K562 (cell line): Measurements from ENCODE around the gene PRF1. TPM values are rescaled to one million over a fixed set of nuclear protein-coding genes. Genes with fewer than 3 reads are reported as not detected.

Experiments
- ATAC-seq: fragments of 200-7000 bp; cut with Tn5 transposase; 3 replicates; pipeline ENCODE4 v1.9.1; 2020; ENCODE audit warnings: moderate library complexity
- BruUV-seq: library from RNA; stranded (reverse); fragments of 400-500 nt; replicated peaks from 2 replicates; lab custom pipeline; 2021; lab: Mats Ljungman, UMichigan
- CTCF ChIA-PET: fragments of 300-600 bp; formaldehyde crosslinking; extraction: SDS; loops from one replicate; lab custom pipeline; 2021; ENCODE audit warnings: low intra/inter-chr PET ratio; lab: Yijun Ruan, JAX
- POLR2A ChIA-PET: fragments of 300-600, 350-650 bp; sonication (Branson Sonifier 250); formaldehyde crosslinking; extraction: SDS; loops from one replicate; lab custom pipeline; 2021; ENCODE audit warnings: antibody characterized with exemption, inconsistent platforms; lab: Yijun Ruan, JAX
- DNase-seq, 4 experiments: peaks; one replicate each; pipeline versions ENCODE4 v3.0.0 to v3.0.0-alpha.2; 2011 to 2018; ENCODE audit warnings: low spot score in 3 of 4, mixed read lengths in 3 of 4; ENCODE audit errors: extremely low read depth in 1 of 4
- FAIRE-seq: peaks from 2 replicates; lab custom pipeline; 2011; peaks lifted over from hg19 to GRCh38; lab: Jason Lieb, UNC
- H2AFZ ChIP-seq: 2 replicates; pipeline ENCODE4 v1.6.0; 2011; ENCODE audit warnings: low read depth, low read length, control low read depth, inconsistent platforms
- H3K27ac ChIP-seq: fragments of 200-600 bp; 3 replicates; pipeline ENCODE4 v1.8.0; 2011; ENCODE audit warnings: low read depth, mild to moderate bottlenecking, control low read depth, inconsistent platforms, low read length, moderate library complexity, mixed read lengths; ENCODE audit errors: extremely low read depth
- H3K27me3 ChIP-seq, 2 experiments: fragments of 300-600 bp in 1 of 2; 2 replicates in 1 of 2; 3 replicates in 1 of 2; pipeline versions ENCODE4 v1.6.0 to v1.8.0; 2011; ENCODE audit warnings: inconsistent platforms in 2 of 2, low read length in 2 of 2, mild to moderate bottlenecking in 1 of 2, mixed read lengths in 1 of 2, moderate library complexity in 1 of 2; ENCODE audit not compliant: control insufficient read depth in 2 of 2, insufficient read depth in 2 of 2
- H3K36me3 ChIP-seq: fragments of 300-600 bp; 3 replicates; pipeline ENCODE4 v1.8.0; 2011; ENCODE audit warnings: mild to moderate bottlenecking, low read length, inconsistent platforms; ENCODE audit not compliant: control insufficient read depth, insufficient read depth
- H3K4me1 ChIP-seq, 2 experiments: fragments of 200-600 bp in 1 of 2; replicated peaks in 1 of 2; 2 replicates in 1 of 2; 3 replicates in 1 of 2; pipeline versions ENCODE4 v1.5.1 to v1.8.0; 2011; ENCODE audit warnings: inconsistent platforms in 2 of 2, low read length in 2 of 2, mild to moderate bottlenecking in 1 of 2, mixed read lengths in 1 of 2, moderate library complexity in 1 of 2; ENCODE audit not compliant: control insufficient read depth in 2 of 2, insufficient read depth in 2 of 2
- H3K4me2 ChIP-seq: 2 replicates; pipeline ENCODE4 v1.6.1; 2011; ENCODE audit warnings: low read length, control low read depth, inconsistent platforms, mixed read lengths; ENCODE audit not compliant: insufficient read depth
- H3K4me3 ChIP-seq: fragments of 200-600 bp; sonication (generic), shearing (Covaris generic); 2 replicates; pipeline ENCODE4 v1.5.1; 2016; ENCODE audit warnings: control low read depth, inconsistent platforms
- H3K79me2 ChIP-seq: fragments of 200-600 bp; 3 replicates; pipeline ENCODE4 v1.8.0; 2011; ENCODE audit warnings: low read length, inconsistent platforms; ENCODE audit not compliant: control insufficient read depth, insufficient read depth
- H3K9ac ChIP-seq, 2 experiments: 2 replicates each; pipeline versions ENCODE4 v1.6.0 to v1.6.1; 2011; ENCODE audit warnings: low read depth in 2 of 2, low read length in 2 of 2, control low read depth in 1 of 2, inconsistent platforms in 1 of 2, mild to moderate bottlenecking in 1 of 2, mixed read lengths in 1 of 2; ENCODE audit not compliant: insufficient read depth in 1 of 2
- H3K9me1 ChIP-seq: one replicate; pipeline ENCODE4 v1.6.0; 2011; ENCODE audit warnings: inconsistent platforms, mild to moderate bottlenecking, low read length, moderate library complexity; ENCODE audit not compliant: control insufficient read depth, insufficient read depth
- H3K9me3 ChIP-seq: replicated peaks from 2 replicates; pipeline ENCODE4 v1.5.1; 2011; ENCODE audit warnings: low read depth, low read length, inconsistent platforms; ENCODE audit not compliant: control insufficient read depth, insufficient read depth
- H4K20me1 ChIP-seq: replicated peaks from 2 replicates; pipeline ENCODE4 v1.6.1; 2011; ENCODE audit warnings: low read length, inconsistent platforms, mixed read lengths; ENCODE audit not compliant: control insufficient read depth, insufficient read depth
- E2F6 ChIP-seq, 2 experiments: IDR thresholded peaks; 2 replicates each; pipeline ENCODE4 v1.6.1; 2011; ENCODE audit warnings: borderline replicate concordance in 1 of 2, control low read depth in 1 of 2, low read depth in 1 of 2, low read length in 1 of 2, mild to moderate bottlenecking in 1 of 2, mixed read lengths in 1 of 2, moderate library complexity in 1 of 2; ENCODE audit not compliant: insufficient read depth in 1 of 2, insufficient read length in 1 of 2, poor library complexity in 1 of 2, severe bottlenecking in 1 of 2; ENCODE audit errors: extremely low read depth in 1 of 2
- MTF1 ChIP-seq: fragments of 250-450 bp; sonication (Bioruptor Pico); IDR thresholded peaks from 2 replicates; pipeline ENCODE4 v1.9.0; 2021; ENCODE audit warnings: moderate library complexity, mild to moderate bottlenecking, inconsistent platforms, borderline replicate concordance
- MYNN ChIP-seq, 2 experiments: sonication (generic); formaldehyde crosslinking in 1 of 2; IDR thresholded peaks; 2 replicates each; pipeline versions ENCODE4 v1.5.0 to v1.6.1; 2016 to 2020; ENCODE audit warnings: antibody characterized with exemption in 1 of 2, missing genetic modification reagents in 1 of 2
- TRIM24 ChIP-seq, 2 experiments: fragments of 450-650 bp; IDR thresholded peaks; 2 replicates each; pipeline ENCODE4 v1.6.1; 2016
- ZNF318 ChIP-seq, 2 experiments: fragments of 450-650 bp; IDR thresholded peaks; 2 replicates each; pipeline ENCODE4 v1.6.1; 2016; ENCODE audit warnings: mild to moderate bottlenecking in 2 of 2, borderline replicate concordance in 1 of 2, low read depth in 1 of 2, moderate library complexity in 1 of 2
- ZNF717 ChIP-seq: fragments of 250-450 bp; sonication (Bioruptor Pico); IDR thresholded peaks from 2 replicates; pipeline ENCODE4 v1.5.0; 2021
- WGBS: fragments of 100-300 bp; shearing (Covaris generic); methylation state at CpG from one replicate; pipeline ENCODE4 v1.1.6; 2016; ENCODE audit warnings: low coverage, mixed read lengths; ENCODE audit not compliant: insufficient coverage; ENCODE audit errors: missing lambda C conversion rate; 5-methylcytosine and 5-hydroxymethylcytosine counted together
- in situ Hi-C: fragments of 300-500 bp; cut with MboI; formaldehyde crosslinking; loops from 4 replicates; pipeline ENCODE4 v1.15.0; 2018; ENCODE audit warnings: inconsistent platforms, mixed read lengths
- intact Hi-C: fragments of 100-400 bp; cut with micrococcal nuclease; formaldehyde crosslinking; loops from 2 replicates; pipeline ENCODE4 v1.14.2; 2022
- polyA plus RNA-seq, 8 experiments: library from polyadenylated mRNA; depleted of rRNA in 4 of 8; stranded (reverse) in 5 of 8; unstranded in 3 of 8; fragments of >200 nt; fragmentation: Nextera tagmentation in 2 of 8; fragmentation: Illumina TruSeq in 1 of 8; extraction: Ambion mirVana in 2 of 8; extraction: Trizol in 1 of 8; gene quantifications; 2 replicates each; pipeline versions ENCODE4 v1.2.1 to v1.2.3, GENCODE V29; 2011 to 2014; ENCODE audit warnings: inconsistent platforms in 1 of 8, missing spikeins in 1 of 8
- total RNA-seq, 7 experiments: library from RNA; depleted of rRNA in 6 of 7; stranded (reverse); fragments of >200 nt in 6 of 7; fragmentation: Illumina TruSeq in 2 of 7; extraction: Trizol in 2 of 7; gene quantifications; 2 replicates each; pipeline versions ENCODE4 v1.2.1 to v1.2.3, GENCODE V29; 2011 to 2021; ENCODE audit warnings: low replicate concordance in 1 of 7
- TF ChIP-seq, protein P1 (sequence below), 3 experiments: IDR thresholded peaks in 2 of 3; conservative IDR thresholded peaks in 1 of 3; 2 replicates each; pipeline ENCODE4 v1.5.1; 2011 to 2012; ENCODE audit warnings: low read length in 3 of 3, mild to moderate bottlenecking in 3 of 3, control low read depth in 2 of 3, improper control_type of control experiment in 1 of 3, inconsistent platforms in 1 of 3, low read depth in 1 of 3, mixed read lengths in 1 of 3, moderate library complexity in 1 of 3; ENCODE audit not compliant: insufficient read depth in 2 of 3

The PRF1 gene
- total and polyA plus RNA-seq, 9 of the 15 experiments (the other 6 are each of a cell fraction or from before 2014, with no cell fraction given): 3.8 to 8.6 (median 6.3) TPM

DNA sequence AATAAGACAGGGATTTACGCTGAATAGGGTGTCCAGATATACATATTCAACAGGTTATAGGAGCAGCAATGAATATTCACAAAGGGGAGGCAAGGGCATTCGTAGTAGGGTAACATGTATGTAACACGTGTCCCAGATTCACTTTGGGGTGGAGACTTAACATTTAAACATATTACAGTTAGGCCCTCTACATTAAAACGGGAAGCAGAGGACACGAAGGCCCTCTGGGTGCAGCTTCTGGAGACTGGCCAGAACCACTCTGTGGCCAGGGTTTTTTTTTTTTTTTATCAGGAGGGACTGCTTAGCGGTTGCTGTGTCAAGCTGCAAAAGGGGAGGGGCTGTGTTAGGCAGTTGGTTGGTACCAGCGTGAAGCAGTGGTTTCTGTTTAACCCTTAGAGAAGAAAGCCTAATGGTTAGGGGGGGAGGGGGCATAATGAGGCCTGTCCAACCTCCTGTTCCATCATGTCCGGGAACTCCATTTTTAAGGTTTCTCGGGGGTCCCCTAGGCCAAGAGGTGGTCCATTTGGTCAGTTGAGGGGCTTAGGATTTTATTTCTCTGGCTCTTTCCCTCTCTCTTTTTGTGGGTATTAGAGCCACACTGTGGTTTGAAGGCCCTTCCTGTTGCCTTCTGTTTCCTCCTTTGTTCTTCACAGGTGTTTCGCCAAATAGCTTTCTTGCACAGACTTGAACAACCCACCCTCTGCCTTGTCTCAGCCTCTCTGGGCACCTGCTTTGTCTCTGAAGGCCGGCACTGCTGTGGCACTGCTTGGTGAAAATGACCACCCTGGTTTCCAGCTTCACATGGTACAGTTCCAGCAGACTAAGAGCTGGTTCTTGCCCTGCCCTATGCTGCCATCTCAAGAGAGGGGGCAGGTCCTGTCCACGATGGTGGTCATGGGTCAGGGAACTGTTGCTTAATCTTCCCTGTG lies 26.4 kb downstream of the PRF1 start:
- ChIA-PET POLR2A (interaction anchor here (0.6 to 2.0 kb wide), 11 partner anchors 9 to 194 kb away, joined by 3 to 19 read pairs (median 4); no protein-coding TSS in a partner anchor), CTCF (no interaction called here)
- H3K9me1 ChIP-seq: peaks cover 4% of the 10 kb centered on the region
- in situ Hi-C loops (no loop called here), intact Hi-C loops (loop anchor here (5.0 kb wide), 1 partner anchor 41 kb away; no protein-coding TSS in a partner anchor)
- ATAC-seq (peak; percentile 92), DNase-seq (peak; percentile 64 to 92 (median 78)), FAIRE-seq (peak; percentile 92)
- H2AFZ ChIP-seq: peak overlapping the region; percentile 81
- no peak overlapping the region for H3K4me3 ChIP-seq
- H3K4me2 ChIP-seq: peak overlapping the region; percentile 64
- WGBS: 11% methylated on average over 12 of the region's 12 CpGs
- no TSS peak for BruUV-seq
- no peaks in the 10 kb centered on the region for H4K20me1 ChIP-seq
- H3K27ac ChIP-seq: peak overlapping the region; percentile 70
- H3K4me1 ChIP-seq: peaks cover 40 to 57% of the 10 kb centered on the region in 2 experiments
- no peaks in the 10 kb centered on the region for H3K36me3 ChIP-seq
- peak overlapping the region; percentile 4 to 61; a peak in 1 of 4 replicates for H3K9ac ChIP-seq
- no peaks in the 10 kb centered on the region for H3K9me3 ChIP-seq
- H3K79me2 ChIP-seq: no peaks in the 10 kb centered on the region
- H3K27me3 ChIP-seq: no peaks in the 10 kb centered on the region
- no peak for TF ChIP-seq ZNF717 (CRISPR knock-in tag)
- peak; percentile 73; the same call in 1 of the 2 replicates for TF ChIP-seq MYNN (IDR thresholded peaks at IDR 0.05)
- TF ChIP-seq MYNN (CRISPR knock-in tag; IDR thresholded peaks at IDR 0.05): no peak
- TF ChIP-seq, protein P1, sequence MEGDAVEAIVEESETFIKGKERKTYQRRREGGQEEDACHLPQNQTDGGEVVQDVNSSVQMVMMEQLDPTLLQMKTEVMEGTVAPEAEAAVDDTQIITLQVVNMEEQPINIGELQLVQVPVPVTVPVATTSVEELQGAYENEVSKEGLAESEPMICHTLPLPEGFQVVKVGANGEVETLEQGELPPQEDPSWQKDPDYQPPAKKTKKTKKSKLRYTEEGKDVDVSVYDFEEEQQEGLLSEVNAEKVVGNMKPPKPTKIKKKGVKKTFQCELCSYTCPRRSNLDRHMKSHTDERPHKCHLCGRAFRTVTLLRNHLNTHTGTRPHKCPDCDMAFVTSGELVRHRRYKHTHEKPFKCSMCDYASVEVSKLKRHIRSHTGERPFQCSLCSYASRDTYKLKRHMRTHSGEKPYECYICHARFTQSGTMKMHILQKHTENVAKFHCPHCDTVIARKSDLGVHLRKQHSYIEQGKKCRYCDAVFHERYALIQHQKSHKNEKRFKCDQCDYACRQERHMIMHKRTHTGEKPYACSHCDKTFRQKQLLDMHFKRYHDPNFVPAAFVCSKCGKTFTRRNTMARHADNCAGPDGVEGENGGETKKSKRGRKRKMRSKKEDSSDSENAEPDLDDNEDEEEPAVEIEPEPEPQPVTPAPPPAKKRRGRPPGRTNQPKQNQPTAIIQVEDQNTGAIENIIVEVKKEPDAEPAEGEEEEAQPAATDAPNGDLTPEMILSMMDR (IDR thresholded peaks at IDR 0.05 in 2 of 3, conservative IDR thresholded peaks at IDR 0.05 in 1 of 3; ENCODE audit: insufficient read depth in 2 of 3, low read depth in 1 of 3, low read length in 3 of 3): no peak
- TF ChIP-seq E2F6 (IDR thresholded peaks at IDR 0.05; ENCODE audit: borderline replicate concordance in 1 of 2, extremely low read depth in 1 of 2, insufficient read depth in 1 of 2, insufficient read length in 1 of 2, low read depth in 1 of 2, low read length in 1 of 2, poor library complexity in 1 of 2, severe bottlenecking in 1 of 2): peak in 1 of 2 experiments; percentile 48
- peak in 1 of 2 experiments; percentile 52; a peak in 1 of 4 replicates for TF ChIP-seq ZNF318 (IDR thresholded peaks at IDR 0.05; ENCODE audit: borderline replicate concordance in 1 of 2, low read depth in 1 of 2)
- peak in 1 of 2 experiments; percentile 62; a peak in 1 of 4 replicates for TF ChIP-seq TRIM24 (IDR thresholded peaks at IDR 0.05)
- no peak for TF ChIP-seq MTF1 (CRISPR knock-in tag)
